WTC11 (cell line): ENCODE results near the gene SIAE. TPM values are rescaled to one million over a fixed set of nuclear protein-coding genes. Genes with fewer than 3 reads are reported as not detected.

Experiments
- ATAC-seq: fragments of 200-7000 bp; cut with Tn5 transposase; 2 replicates; pipeline ENCODE4 v1.10.0; 2021; ENCODE audit warnings: mild to moderate bottlenecking, moderate library complexity
- CTCF ChIA-PET: fragments of 300-600 bp; sonication (Branson Sonifier 250); formaldehyde crosslinking; loops from one replicate; lab custom pipeline; 2021; ENCODE audit warnings: antibody characterized with exemption; lab: Charles Lee
- POLR2A ChIA-PET: fragments of 350-600 bp; sonication (Branson Sonifier 250); formaldehyde crosslinking; loops from one replicate; lab custom pipeline; 2021; ENCODE audit warnings: antibody characterized with exemption; lab: Charles Lee
- DNase-seq: peaks from one replicate; pipeline ENCODE4 v3.0.0; 2021; ENCODE audit warnings: low spot score
- H3K27ac Mint-ChIP-seq: 2 replicates; pipeline ENCODE4 v1.8.0; 2021; ENCODE audit warnings: mixed read lengths
- H3K27me3 Mint-ChIP-seq: 2 replicates; pipeline ENCODE4 v1.8.0; 2021; ENCODE audit warnings: low read depth, mild to moderate bottlenecking, moderate library complexity, mixed read lengths
- H3K36me3 Mint-ChIP-seq: 2 replicates; pipeline ENCODE4 v1.8.0; 2021; ENCODE audit warnings: mixed read lengths
- H3K4me1 Mint-ChIP-seq: 2 replicates; pipeline ENCODE4 v1.8.0; 2022; ENCODE audit warnings: mixed read lengths
- H3K4me3 Mint-ChIP-seq: 2 replicates; pipeline ENCODE4 v1.8.0; 2021; ENCODE audit warnings: mild to moderate bottlenecking, moderate library complexity, mixed read lengths
- H3K9me3 Mint-ChIP-seq: 2 replicates; pipeline ENCODE4 v1.8.0; 2021; ENCODE audit warnings: mixed read lengths
- FOXJ3 ChIP-seq: sonication (generic); formaldehyde crosslinking; IDR thresholded peaks from 2 replicates; pipeline ENCODE4 v1.9.0; 2021; ENCODE audit warnings: missing genetic modification reagents, mild to moderate bottlenecking, borderline replicate concordance
- GRHL2 ChIP-seq: fragments of 250-450 bp; sonication (Bioruptor Pico); IDR thresholded peaks from 2 replicates; pipeline ENCODE4 v1.8.0; 2022; ENCODE audit warnings: mild to moderate bottlenecking, moderate library complexity; ENCODE audit not compliant: insufficient replicate concordance, severe bottlenecking
- GTF2I ChIP-seq: fragments of 250-450 bp; sonication (Bioruptor Pico); conservative IDR thresholded peaks from 2 replicates; pipeline ENCODE4 v1.4.0; 2021; ENCODE audit warnings: mild to moderate bottlenecking
- HMGA2 ChIP-seq: fragments of 250-450 bp; sonication (Bioruptor Pico); IDR thresholded peaks from 2 replicates; pipeline ENCODE4 v1.4.0; 2021; ENCODE audit warnings: mild to moderate bottlenecking, moderate library complexity
- JUN ChIP-seq: sonication (generic); formaldehyde crosslinking; IDR thresholded peaks from 2 replicates; pipeline ENCODE4 v1.8.0; 2023; ENCODE audit warnings: mild to moderate bottlenecking, missing genetic modification reagents
- NR2C2 ChIP-seq: sonication (generic); formaldehyde crosslinking; IDR thresholded peaks from 2 replicates; pipeline ENCODE4 v1.8.0; 2022; ENCODE audit warnings: mild to moderate bottlenecking, missing genetic modification reagents
- NR3C1 ChIP-seq: sonication (generic); formaldehyde crosslinking; conservative IDR thresholded peaks from 2 replicates; pipeline ENCODE4 v1.8.1; 2023; ENCODE audit warnings: low read depth, mild to moderate bottlenecking, missing genetic modification reagents
- OVOL2 ChIP-seq: fragments of 250-450 bp; sonication (Bioruptor Pico); IDR thresholded peaks from 2 replicates; pipeline ENCODE4 v1.9.0; 2021; ENCODE audit warnings: mild to moderate bottlenecking, borderline replicate concordance
- RORB ChIP-seq: fragments of 250-450 bp; sonication (Bioruptor Pico); IDR thresholded peaks from 2 replicates; pipeline ENCODE4 v1.9.0; 2021; ENCODE audit warnings: mild to moderate bottlenecking
- ZNF423 ChIP-seq: fragments of 250-450 bp; sonication (Bioruptor Pico); IDR thresholded peaks from 2 replicates; pipeline ENCODE4 v2.1.2; 2022; ENCODE audit warnings: mild to moderate bottlenecking, moderate library complexity
- total RNA-seq: library from RNA; stranded (reverse); gene quantifications from 3 replicates; pipeline ENCODE4 v1.2.3, GENCODE V29; 2021
- TF ChIP-seq, protein P1 (sequence below): fragments of 250-450 bp; sonication (Bioruptor Pico); IDR thresholded peaks from 2 replicates; pipeline ENCODE4 v1.9.0; 2021; ENCODE audit warnings: mild to moderate bottlenecking
- TF ChIP-seq, protein P2 (sequence below): sonication (generic); formaldehyde crosslinking; IDR thresholded peaks from 2 replicates; pipeline ENCODE4 v1.8.1; 2023; ENCODE audit warnings: mild to moderate bottlenecking, missing genetic modification reagents, moderate library complexity
- TF ChIP-seq, protein P3 (sequence below): sonication (generic); formaldehyde crosslinking; IDR thresholded peaks from 2 replicates; pipeline ENCODE4 v1.8.0; 2022; ENCODE audit warnings: mild to moderate bottlenecking, missing genetic modification reagents
- TF ChIP-seq, protein P4 (sequence below): sonication (generic); formaldehyde crosslinking; IDR thresholded peaks from 2 replicates; pipeline ENCODE4 v1.8.1; 2022; ENCODE audit warnings: low read depth, missing genetic modification reagents, borderline replicate concordance
- TF ChIP-seq, protein P5 (sequence below): fragments of 250-450 bp; sonication (Bioruptor Pico); IDR thresholded peaks from 2 replicates; pipeline ENCODE4 v1.9.0; 2021; ENCODE audit warnings: moderate library complexity, mild to moderate bottlenecking, inconsistent platforms, borderline replicate concordance
- TF ChIP-seq, protein P6 (sequence below): sonication (generic); formaldehyde crosslinking; IDR thresholded peaks from 2 replicates; pipeline ENCODE4 v1.8.1; 2023; ENCODE audit warnings: mild to moderate bottlenecking, moderate library complexity, missing genetic modification reagents
- TF ChIP-seq, protein P7 (sequence below): fragments of 250-450 bp; sonication (Bioruptor Pico); IDR thresholded peaks from 2 replicates; pipeline ENCODE4 v2.1.2; 2022; ENCODE audit warnings: mild to moderate bottlenecking, moderate library complexity

Gene SIAE
- total RNA-seq, 1 experiment from 2014 or later = 4.9 TPM

DNA sequence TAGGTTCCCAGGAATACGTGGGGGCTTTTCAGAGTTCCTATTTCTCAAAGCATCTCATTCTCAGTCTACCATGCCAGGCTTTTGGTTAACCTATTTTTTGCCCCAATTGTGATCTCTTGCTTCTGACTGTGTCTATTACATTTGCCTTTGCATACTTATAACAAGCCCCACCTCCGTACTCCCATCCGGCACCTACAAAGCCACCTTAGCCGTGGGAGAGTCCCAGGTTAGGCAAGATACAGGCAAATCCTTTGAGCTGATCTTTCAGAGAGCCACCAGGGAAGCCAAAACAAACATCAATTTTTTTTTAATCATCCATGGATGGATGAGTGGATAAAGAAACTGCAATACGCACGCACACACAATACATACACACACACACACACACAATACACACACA, 80.9 kb downstream of the SIAE start:
- POLR2A ChIA-PET = no interaction called here
- Mint-ChIP-seq H3K36me3 (no peaks in the 10 kb centered on the region), H3K27ac (no peak overlapping the region), H3K27me3 (no peaks in the 10 kb centered on the region)
- ATAC-seq = no peak
- CTCF ChIA-PET = interaction anchor here (2.3 kb wide), 1 partner anchor 8 kb away, joined by 8 read pairs; no protein-coding TSS in a partner anchor
- no peak for TF ChIP-seq FOXJ3 (CRISPR knock-in tag)
- no peak for TF ChIP-seq RORB
- no peak for TF ChIP-seq ZNF423 (CRISPR knock-in tag)
- TF ChIP-seq, protein P1, sequence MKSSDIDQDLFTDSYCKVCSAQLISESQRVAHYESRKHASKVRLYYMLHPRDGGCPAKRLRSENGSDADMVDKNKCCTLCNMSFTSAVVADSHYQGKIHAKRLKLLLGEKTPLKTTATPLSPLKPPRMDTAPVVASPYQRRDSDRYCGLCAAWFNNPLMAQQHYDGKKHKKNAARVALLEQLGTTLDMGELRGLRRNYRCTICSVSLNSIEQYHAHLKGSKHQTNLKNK (CRISPR knock-in tag) = no peak
- TF ChIP-seq, all 79 proteins: peak for 0
- no peaks in the 10 kb centered on the region for H3K4me1 Mint-ChIP-seq
- H3K4me3 Mint-ChIP-seq = no peak overlapping the region
- no peaks in the 10 kb centered on the region for H3K9me3 Mint-ChIP-seq
- DNase-seq = no peak

DNA sequence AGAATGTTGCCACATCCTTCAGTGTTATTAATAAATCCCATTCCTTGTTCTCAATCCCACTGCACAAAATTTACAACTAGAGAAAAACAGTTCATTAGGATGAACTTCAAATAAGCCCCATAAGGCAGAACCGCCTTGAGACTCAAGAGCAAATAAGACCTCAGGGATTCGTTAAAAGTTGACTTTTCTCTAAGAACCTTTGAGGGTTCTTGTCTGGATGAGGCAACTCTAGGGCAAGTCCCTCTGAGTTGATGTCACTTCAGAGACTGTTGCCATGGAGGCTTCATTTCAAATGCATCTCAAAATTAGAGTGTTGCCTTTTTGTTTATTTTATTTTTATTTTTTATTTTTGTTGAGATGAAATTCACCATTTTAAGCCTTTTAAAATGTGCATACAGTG, 82.1 kb downstream of the SIAE start:
- Mint-ChIP-seq H3K4me1 (no peaks in the 10 kb centered on the region), H3K9me3 (no peaks in the 10 kb centered on the region)

More for the DNA sequence above, 82.1 kb downstream of the SIAE start:
- no peak for TF ChIP-seq OVOL2
- TF ChIP-seq, protein P2, sequence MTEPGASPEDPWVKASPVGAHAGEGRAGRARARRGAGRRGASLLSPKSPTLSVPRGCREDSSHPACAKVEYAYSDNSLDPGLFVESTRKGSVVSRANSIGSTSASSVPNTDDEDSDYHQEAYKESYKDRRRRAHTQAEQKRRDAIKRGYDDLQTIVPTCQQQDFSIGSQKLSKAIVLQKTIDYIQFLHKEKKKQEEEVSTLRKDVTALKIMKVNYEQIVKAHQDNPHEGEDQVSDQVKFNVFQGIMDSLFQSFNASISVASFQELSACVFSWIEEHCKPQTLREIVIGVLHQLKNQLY (CRISPR knock-in tag) = no peak
- TF ChIP-seq, protein P3, sequence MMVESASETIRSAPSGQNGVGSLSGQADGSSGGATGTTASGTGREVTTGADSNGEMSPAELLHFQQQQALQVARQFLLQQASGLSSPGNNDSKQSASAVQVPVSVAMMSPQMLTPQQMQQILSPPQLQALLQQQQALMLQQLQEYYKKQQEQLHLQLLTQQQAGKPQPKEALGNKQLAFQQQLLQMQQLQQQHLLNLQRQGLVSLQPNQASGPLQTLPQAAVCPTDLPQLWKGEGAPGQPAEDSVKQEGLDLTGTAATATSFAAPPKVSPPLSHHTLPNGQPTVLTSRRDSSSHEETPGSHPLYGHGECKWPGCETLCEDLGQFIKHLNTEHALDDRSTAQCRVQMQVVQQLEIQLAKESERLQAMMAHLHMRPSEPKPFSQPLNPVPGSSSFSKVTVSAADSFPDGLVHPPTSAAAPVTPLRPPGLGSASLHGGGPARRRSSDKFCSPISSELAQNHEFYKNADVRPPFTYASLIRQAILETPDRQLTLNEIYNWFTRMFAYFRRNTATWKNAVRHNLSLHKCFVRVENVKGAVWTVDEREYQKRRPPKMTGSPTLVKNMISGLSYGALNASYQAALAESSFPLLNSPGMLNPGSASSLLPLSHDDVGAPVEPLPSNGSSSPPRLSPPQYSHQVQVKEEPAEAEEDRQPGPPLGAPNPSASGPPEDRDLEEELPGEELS (CRISPR knock-in tag) = no peak
- TF ChIP-seq GTF2I (CRISPR knock-in tag) = no peak
- no peak for TF ChIP-seq HMGA2 (CRISPR knock-in tag)
- no peak for TF ChIP-seq NR2C2
- TF ChIP-seq GRHL2 (CRISPR knock-in tag) = no peak
- TF ChIP-seq, protein P4, sequence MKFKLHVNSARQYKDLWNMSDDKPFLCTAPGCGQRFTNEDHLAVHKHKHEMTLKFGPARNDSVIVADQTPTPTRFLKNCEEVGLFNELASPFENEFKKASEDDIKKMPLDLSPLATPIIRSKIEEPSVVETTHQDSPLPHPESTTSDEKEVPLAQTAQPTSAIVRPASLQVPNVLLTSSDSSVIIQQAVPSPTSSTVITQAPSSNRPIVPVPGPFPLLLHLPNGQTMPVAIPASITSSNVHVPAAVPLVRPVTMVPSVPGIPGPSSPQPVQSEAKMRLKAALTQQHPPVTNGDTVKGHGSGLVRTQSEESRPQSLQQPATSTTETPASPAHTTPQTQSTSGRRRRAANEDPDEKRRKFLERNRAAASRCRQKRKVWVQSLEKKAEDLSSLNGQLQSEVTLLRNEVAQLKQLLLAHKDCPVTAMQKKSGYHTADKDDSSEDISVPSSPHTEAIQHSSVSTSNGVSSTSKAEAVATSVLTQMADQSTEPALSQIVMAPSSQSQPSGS (CRISPR knock-in tag) = no peak
- no peak for TF ChIP-seq NR3C1 (CRISPR knock-in tag)
- TF ChIP-seq, protein P5, sequence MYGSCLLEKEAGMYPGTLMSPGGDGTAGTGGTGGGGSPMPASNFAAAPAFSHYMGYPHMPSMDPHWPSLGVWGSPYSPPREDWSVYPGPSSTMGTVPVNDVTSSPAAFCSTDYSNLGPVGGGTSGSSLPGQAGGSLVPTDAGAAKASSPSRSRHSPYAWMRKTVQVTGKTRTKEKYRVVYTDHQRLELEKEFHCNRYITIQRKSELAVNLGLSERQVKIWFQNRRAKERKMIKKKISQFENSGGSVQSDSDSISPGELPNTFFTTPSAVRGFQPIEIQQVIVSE (CRISPR knock-in tag) = no peak
- TF ChIP-seq, protein P6, sequence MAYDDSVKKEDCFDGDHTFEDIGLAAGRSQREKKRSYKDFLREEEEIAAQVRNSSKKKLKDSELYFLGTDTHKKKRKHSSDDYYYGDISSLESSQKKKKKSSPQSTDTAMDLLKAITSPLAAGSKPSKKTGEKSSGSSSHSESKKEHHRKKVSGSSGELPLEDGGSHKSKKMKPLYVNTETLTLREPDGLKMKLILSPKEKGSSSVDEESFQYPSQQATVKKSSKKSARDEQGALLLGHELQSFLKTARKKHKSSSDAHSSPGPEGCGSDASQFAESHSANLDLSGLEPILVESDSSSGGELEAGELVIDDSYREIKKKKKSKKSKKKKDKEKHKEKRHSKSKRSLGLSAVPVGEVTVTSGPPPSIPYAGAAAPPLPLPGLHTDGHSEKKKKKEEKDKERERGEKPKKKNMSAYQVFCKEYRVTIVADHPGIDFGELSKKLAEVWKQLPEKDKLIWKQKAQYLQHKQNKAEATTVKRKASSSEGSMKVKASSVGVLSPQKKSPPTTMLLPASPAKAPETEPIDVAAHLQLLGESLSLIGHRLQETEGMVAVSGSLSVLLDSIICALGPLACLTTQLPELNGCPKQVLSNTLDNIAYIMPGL (CRISPR knock-in tag) = no peak
- TF ChIP-seq JUN (CRISPR knock-in tag) = no peak
- TF ChIP-seq, protein P7, sequence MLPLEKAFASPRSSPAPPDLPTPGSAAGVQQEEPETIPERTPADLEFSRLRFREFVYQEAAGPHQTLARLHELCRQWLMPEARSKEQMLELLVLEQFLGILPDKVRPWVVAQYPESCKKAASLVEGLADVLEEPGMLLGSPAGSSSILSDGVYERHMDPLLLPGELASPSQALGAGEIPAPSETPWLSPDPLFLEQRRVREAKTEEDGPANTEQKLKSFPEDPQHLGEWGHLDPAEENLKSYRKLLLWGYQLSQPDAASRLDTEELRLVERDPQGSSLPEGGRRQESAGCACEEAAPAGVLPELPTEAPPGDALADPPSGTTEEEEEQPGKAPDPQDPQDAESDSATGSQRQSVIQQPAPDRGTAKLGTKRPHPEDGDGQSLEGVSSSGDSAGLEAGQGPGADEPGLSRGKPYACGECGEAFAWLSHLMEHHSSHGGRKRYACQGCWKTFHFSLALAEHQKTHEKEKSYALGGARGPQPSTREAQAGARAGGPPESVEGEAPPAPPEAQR = no peak
- TF ChIP-seq, all 79 proteins: peak for 0
- ChIA-PET CTCF (no interaction called here), POLR2A (no interaction called here)
- H3K27me3 Mint-ChIP-seq = no peaks in the 10 kb centered on the region
- no peaks in the 10 kb centered on the region for H3K36me3 Mint-ChIP-seq
- ATAC-seq (no peak), DNase-seq (no peak)
- H3K27ac Mint-ChIP-seq = no peak overlapping the region
- no peak overlapping the region for H3K4me3 Mint-ChIP-seq
